T-cell (primary cell): ENCODE measurements around the gene KIAA1328. TPM values are rescaled to one million over a fixed set of nuclear protein-coding genes. Genes with fewer than 3 reads are reported as not detected.

Experiments
- ATAC-seq, 4 experiments: fragments of 200-7000 bp in 3 of 4; fragments of 150-1000 bp in 1 of 4; cut with Tn5 transposase; replicated peaks in 1 of 4; 1 replicate in 3 of 4; 2 replicates in 1 of 4; pipeline ENCODE4 v1.10.0; 2021; ENCODE audit warnings: moderate library complexity in 3 of 4, mild to moderate bottlenecking in 2 of 4, moderate number of reproducible peaks in 1 of 4
- CTCF ChIA-PET, 2 donors: fragments of 300-600 bp; sonication (Branson Sonifier 250); formaldehyde crosslinking; loops; one replicate each; lab custom pipeline; 2022; ENCODE audit warnings: antibody characterized with exemption in 2 of 2; lab: Charles Lee
- POLR2A ChIA-PET, 2 donors: fragments of 300-600 bp; sonication (Branson Sonifier 250); formaldehyde crosslinking; loops; one replicate each; lab custom pipeline; 2022; ENCODE audit warnings: antibody characterized with exemption in 2 of 2; lab: Charles Lee
- DNase-seq, 35 experiments: peaks; one replicate each; pipeline versions ENCODE4 v3.0.0 to v3.0.0-alpha.2; 2013 to 2023
- H3K27ac ChIP-seq: one replicate; pipeline ENCODE4 v1.5.1; 2013; ENCODE audit warnings: low read length
- H3K27me3 ChIP-seq, 2 experiments: replicated peaks in 1 of 2; 1 replicate in 1 of 2; 2 replicates in 1 of 2; pipeline versions ENCODE4 v1.6.1 to v1.7.0; 2013; ENCODE audit warnings: low read length in 1 of 2, mixed read lengths in 1 of 2; ENCODE audit not compliant: control insufficient read depth in 2 of 2, insufficient read depth in 2 of 2; ENCODE audit errors: extremely low read depth in 1 of 2
- H3K36me3 ChIP-seq, 2 donors: 1 replicate in 1 of 2; 2 replicates in 1 of 2; pipeline versions ENCODE4 v1.6.1 to v1.7.0; 2013; ENCODE audit warnings: low read length in 1 of 2; ENCODE audit not compliant: control insufficient read depth in 2 of 2, insufficient read depth in 1 of 2; ENCODE audit errors: extremely low read depth in 1 of 2
- H3K4me1 ChIP-seq, 2 experiments: 1 replicate in 1 of 2; 2 replicates in 1 of 2; pipeline versions ENCODE4 v1.6.1 to v1.7.0; 2013; ENCODE audit warnings: low read length in 2 of 2, mixed read lengths in 1 of 2; ENCODE audit not compliant: insufficient read depth in 2 of 2, control insufficient read depth in 1 of 2; ENCODE audit errors: extremely low read depth in 1 of 2
- H3K4me3 ChIP-seq, 2 donors: 1 replicate in 1 of 2; 2 replicates in 1 of 2; pipeline versions ENCODE4 v1.5.1 to v1.7.0; 2013; ENCODE audit warnings: mild to moderate bottlenecking in 2 of 2, low read length in 1 of 2, moderate library complexity in 1 of 2; ENCODE audit not compliant: control insufficient read depth in 1 of 2; ENCODE audit errors: extremely low read depth in 1 of 2
- H3K9me3 ChIP-seq: 2 replicates; pipeline ENCODE4 v1.7.0; 2013
- H3K27ac Mint-ChIP-seq, 2 donors: one replicate each; pipeline ENCODE4 v1.8.0; 2020 to 2021; ENCODE audit warnings: mild to moderate bottlenecking in 2 of 2, mixed read lengths in 2 of 2
- H3K27me3 Mint-ChIP-seq, 2 donors: one replicate each; pipeline ENCODE4 v1.8.0; 2021 to 2022; ENCODE audit warnings: mixed read lengths in 2 of 2
- H3K36me3 Mint-ChIP-seq: one replicate; pipeline ENCODE4 v1.8.0; 2021; ENCODE audit warnings: mixed read lengths
- H3K4me1 Mint-ChIP-seq, 3 donors: one replicate each; pipeline ENCODE4 v1.8.0; 2020 to 2022; ENCODE audit warnings: mixed read lengths in 3 of 3, mild to moderate bottlenecking in 1 of 3
- H3K4me3 Mint-ChIP-seq, 3 donors: one replicate each; pipeline ENCODE4 v1.8.0; 2020 to 2022; ENCODE audit warnings: mild to moderate bottlenecking in 3 of 3, mixed read lengths in 3 of 3, moderate library complexity in 3 of 3
- H3K9me3 Mint-ChIP-seq, 3 donors: one replicate each; pipeline ENCODE4 v1.8.0; 2020 to 2022; ENCODE audit warnings: mixed read lengths in 3 of 3
- WGBS: methylation state at CpG from one replicate; pipeline ENCODE4 v1.1.5; 2013; ENCODE audit warnings: missing lambda C conversion rate; ENCODE audit not compliant: insufficient coverage; 5-methylcytosine and 5-hydroxymethylcytosine counted together
- total RNA-seq, 35 experiments: library from RNA in 6 of 35; stranded (reverse) in 6 of 35; fragments of 120-200 nt in 1 of 35; gene quantifications; one replicate each; pipeline versions ENCODE4 v1.2.1 to v1.2.4 and lab custom pipeline; 2013 to 2026

KIAA1328 gene
- total RNA-seq, 5 donors from 2014 or later (not counting 1 experiment from before 2014, with no cell fraction given), result 10.0 to 17.0 (median 11.5) TPM

DNA sequence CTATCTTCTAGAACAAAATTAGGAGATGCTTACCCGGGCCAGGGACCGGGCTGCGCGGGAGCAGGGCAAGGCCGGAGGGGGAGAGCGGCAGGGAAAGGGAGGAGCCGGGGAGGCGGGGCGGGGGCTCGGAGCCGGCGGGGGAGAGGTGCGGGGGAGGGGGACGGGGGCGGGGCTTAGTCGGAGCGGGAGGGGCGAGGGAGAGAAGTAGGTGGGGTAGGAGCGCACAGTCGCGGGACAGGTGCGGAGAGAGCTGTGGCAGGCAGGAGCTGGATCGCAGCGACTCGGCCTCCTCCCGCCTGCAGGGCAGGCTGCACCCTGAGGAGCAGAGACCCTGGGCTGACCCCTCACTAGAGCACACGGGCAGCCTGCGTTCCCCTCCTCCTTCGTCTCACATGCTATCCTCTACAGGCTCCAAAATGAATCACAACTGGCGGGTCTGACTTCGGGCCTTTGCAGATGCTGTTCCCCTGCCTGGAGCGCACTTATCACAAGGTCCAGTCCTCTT is 446.4 kb downstream of the KIAA1328 start:
- H3K4me3 Mint-ChIP-seq, result peak overlapping the region in 1 of 3 donors; percentile 30
- POLR2A ChIA-PET, result no interaction called here
- H3K9me3 ChIP-seq, result no peaks in the 10 kb centered on the region

DNA sequence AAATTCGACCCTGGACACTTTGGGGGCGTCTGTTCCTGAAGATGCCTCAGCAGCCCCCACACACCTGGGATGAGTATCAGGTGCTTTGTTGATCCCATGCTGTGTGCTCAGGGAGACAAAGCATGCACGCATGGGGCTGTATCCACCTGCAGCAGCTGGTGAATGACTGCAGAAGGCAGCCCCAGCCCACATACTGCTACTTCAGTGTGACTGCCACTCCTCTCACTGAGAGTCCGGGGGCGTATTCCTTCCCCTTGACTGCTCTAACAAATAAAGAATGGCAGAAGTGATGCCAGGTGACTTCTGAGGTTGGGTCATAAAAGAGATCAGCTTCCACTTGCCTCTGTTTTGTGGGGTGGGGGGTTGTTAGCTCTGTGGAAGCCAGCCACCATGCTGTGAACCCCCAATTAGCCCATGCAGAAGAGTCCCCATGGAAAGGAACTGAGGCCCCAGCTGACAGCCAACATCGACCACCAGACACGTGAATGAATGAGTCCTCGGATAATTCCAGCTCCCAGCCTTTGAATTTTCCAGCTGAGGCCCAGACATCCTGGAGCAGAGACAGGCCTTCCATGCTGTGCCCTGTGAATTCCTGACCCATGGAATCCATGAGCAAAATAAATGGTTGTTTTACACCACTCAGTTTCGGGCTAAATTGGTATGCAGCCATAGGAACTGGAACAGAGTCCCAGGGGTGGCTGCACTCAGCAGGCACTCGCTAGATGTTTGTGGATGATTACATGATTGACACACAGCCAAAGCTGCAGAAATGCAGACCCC is 447.4 kb downstream of the KIAA1328 start:
- Histone ChIP-seq H3K27ac (no peak overlapping the region), H3K27me3 (peaks cover 0 to 57% of the 10 kb centered on the region in 2 experiments), H3K9me3 (no peaks in the 10 kb centered on the region), H3K4me1 (no peaks in the 10 kb centered on the region), H3K4me3 (no peak overlapping the region), H3K36me3 (no peaks in the 10 kb centered on the region)
- Mint-ChIP-seq H3K36me3 (no peaks in the 10 kb centered on the region), H3K27ac (no peak overlapping the region), H3K4me1 (no peaks in the 10 kb centered on the region), H3K4me3 (peak overlapping the region in 1 of 3 donors; percentile 30), H3K27me3 (peaks cover 30 to 34% of the 10 kb centered on the region in 2 donors), H3K9me3 (no peaks in the 10 kb centered on the region)
- DNase-seq (no peak), ATAC-seq (no peak)
- POLR2A ChIA-PET, result no interaction called here
- CTCF ChIA-PET, result no interaction called here
- WGBS, result 88% methylated on average over 8 of the region's 10 CpGs

More for the DNA sequence above, 446.4 kb downstream of the KIAA1328 start:
- H3K4me1 Mint-ChIP-seq, result no peaks in the 10 kb centered on the region
- peaks cover 2 to 7% (median 2%) of the 10 kb centered on the region in 3 donors for H3K9me3 Mint-ChIP-seq
- Histone ChIP-seq H3K4me3 (no peak overlapping the region), H3K36me3 (no peaks in the 10 kb centered on the region), H3K27ac (no peak overlapping the region), H3K4me1 (no peaks in the 10 kb centered on the region), H3K27me3 (peaks cover 0 to 54% of the 10 kb centered on the region in 2 experiments)
- CTCF ChIA-PET, result no interaction called here
- H3K27me3 Mint-ChIP-seq, result peaks cover 30 to 34% of the 10 kb centered on the region in 2 donors
- peak overlapping the region in 1 of 2 donors; percentile 23 for H3K27ac Mint-ChIP-seq
- 43% methylated on average over 14 of the region's 32 CpGs for WGBS
- no peaks in the 10 kb centered on the region for H3K36me3 Mint-ChIP-seq
- ATAC-seq, result no peak
- no peak for DNase-seq

DNA sequence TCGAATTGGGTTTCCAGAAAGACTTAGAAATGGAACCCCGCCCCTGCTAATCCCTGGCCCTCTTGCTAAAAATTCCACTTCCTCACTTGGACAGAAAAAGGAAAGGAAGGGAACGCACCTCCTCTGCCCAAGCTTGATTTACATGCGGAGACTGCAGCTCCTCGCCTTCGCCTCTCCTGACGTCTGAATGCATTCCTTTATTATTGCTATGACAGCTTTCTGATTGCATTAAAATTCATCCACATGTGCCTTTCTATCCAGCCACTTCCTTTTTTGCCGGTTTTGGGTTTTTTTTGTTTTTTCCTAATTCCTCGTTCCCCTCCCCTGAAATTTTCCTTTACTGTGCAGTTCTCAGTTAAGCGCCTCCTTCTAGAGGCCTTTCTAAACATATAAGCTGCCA is 448.9 kb downstream of the KIAA1328 start:
- no peaks in the 10 kb centered on the region for H3K4me1 ChIP-seq
- H3K9me3 Mint-ChIP-seq, result no peaks in the 10 kb centered on the region
- DNase-seq (no peak), ATAC-seq (no peak)
- no peaks in the 10 kb centered on the region for H3K36me3 Mint-ChIP-seq
- H3K4me3 ChIP-seq, result no peak overlapping the region
- no peak overlapping the region for H3K27ac Mint-ChIP-seq
- no peak overlapping the region for H3K4me3 Mint-ChIP-seq
- no peaks in the 10 kb centered on the region for H3K36me3 ChIP-seq
- ChIA-PET POLR2A (no interaction called here), CTCF (no interaction called here)
- H3K4me1 Mint-ChIP-seq, result no peaks in the 10 kb centered on the region
- H3K9me3 ChIP-seq, result no peaks in the 10 kb centered on the region
- no peak overlapping the region for H3K27ac ChIP-seq
- peaks cover 22 to 31% of the 10 kb centered on the region in 2 donors for H3K27me3 Mint-ChIP-seq
- WGBS, result 47% methylated on average over 4 of the region's 10 CpGs
- peaks cover 0 to 56% of the 10 kb centered on the region in 2 experiments for H3K27me3 ChIP-seq

Other genes with a start within 250 kb of the KIAA1328 start
- 10 to 100 TPM; 31.7 to 46.9 (median 46.2) TPM for gene TPGS2, start 125 bp upstream of the KIAA1328 start, total RNA-seq